ENCODE measurements around the gene UQCRFS1. TPM values are rescaled to one million over a fixed set of nuclear protein-coding genes. Genes with fewer than 3 reads are reported as not detected.

Gene UQCRFS1
- total RNA-seq, 1 experiment from 2014 or later: 60.6 TPM

DNA sequence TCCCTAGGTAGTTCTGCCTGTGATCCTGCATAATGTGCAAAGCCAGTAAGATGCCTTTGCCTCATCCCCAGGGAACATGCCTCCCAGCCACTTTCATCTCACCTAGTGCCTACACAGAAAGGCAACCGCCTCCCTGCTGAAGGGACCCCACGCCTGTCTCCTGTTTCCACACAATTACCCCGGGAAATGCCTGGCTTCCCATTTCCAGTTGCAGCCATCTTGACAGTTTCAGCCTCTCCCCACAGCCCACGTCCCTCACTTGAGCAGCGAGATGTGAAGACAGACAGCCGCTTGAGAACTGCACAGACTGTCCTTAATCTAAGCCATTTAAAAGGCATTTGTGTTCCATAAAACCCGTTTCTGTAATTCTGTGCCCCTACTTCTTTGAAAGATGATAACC, 4.7 kb upstream of the UQCRFS1 start:
- Histone ChIP-seq H3F3A (ENCODE audit: low read length, unreplicated experiment) (no peaks in the 10 kb centered on the region), H3K27ac (ENCODE audit: low read length) (no peak overlapping the region), H3K4me1 (ENCODE audit: insufficient read depth, low read length) (no peaks in the 10 kb centered on the region), H2AFZ (ENCODE audit: low read length) (no peak overlapping the region), H3K79me2 (ENCODE audit: low read length) (peaks cover 4% of the 10 kb centered on the region), H3K9me3 (ENCODE audit: low read length) (no peaks in the 10 kb centered on the region), H3K4me3 (ENCODE audit: low read length) (no peak overlapping the region), H3K4me2 (ENCODE audit: low read length) (no peak overlapping the region), H4K20me1 (ENCODE audit: low read length) (no peaks in the 10 kb centered on the region), H3K9ac (ENCODE audit: low read length) (no peak overlapping the region), H3K9me2 (replicated peaks; ENCODE audit: low read length) (no peaks in the 10 kb centered on the region), H3K36me3 (ENCODE audit: low read depth, low read length) (no peaks in the 10 kb centered on the region), H3K27me3 (ENCODE audit: low read length) (peaks cover 15% of the 10 kb centered on the region)
- no peak for DNase-seq
- ATAC-seq: no peak
- TF ChIP-seq EZH2phosphoT487 (IDR thresholded peaks at IDR 0.05; ENCODE audit: borderline replicate concordance, low read length) (no peak), EZH2 (IDR thresholded peaks at IDR 0.05; ENCODE audit: low read length, unreplicated experiment) (no peak)
- TF ChIP-seq, protein P1, sequence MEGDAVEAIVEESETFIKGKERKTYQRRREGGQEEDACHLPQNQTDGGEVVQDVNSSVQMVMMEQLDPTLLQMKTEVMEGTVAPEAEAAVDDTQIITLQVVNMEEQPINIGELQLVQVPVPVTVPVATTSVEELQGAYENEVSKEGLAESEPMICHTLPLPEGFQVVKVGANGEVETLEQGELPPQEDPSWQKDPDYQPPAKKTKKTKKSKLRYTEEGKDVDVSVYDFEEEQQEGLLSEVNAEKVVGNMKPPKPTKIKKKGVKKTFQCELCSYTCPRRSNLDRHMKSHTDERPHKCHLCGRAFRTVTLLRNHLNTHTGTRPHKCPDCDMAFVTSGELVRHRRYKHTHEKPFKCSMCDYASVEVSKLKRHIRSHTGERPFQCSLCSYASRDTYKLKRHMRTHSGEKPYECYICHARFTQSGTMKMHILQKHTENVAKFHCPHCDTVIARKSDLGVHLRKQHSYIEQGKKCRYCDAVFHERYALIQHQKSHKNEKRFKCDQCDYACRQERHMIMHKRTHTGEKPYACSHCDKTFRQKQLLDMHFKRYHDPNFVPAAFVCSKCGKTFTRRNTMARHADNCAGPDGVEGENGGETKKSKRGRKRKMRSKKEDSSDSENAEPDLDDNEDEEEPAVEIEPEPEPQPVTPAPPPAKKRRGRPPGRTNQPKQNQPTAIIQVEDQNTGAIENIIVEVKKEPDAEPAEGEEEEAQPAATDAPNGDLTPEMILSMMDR (conservative IDR thresholded peaks at IDR 0.05; ENCODE audit: low read depth, low read length): no peak
- no TSS peak for BruUV-seq (replicated peaks)
- intact Hi-C loops (cut with micrococcal nuclease): no loop called here
- POLR2A ChIA-PET (ENCODE audit: unreplicated experiment): no interaction called here
- CTCF ChIA-PET: no interaction called here

DNA sequence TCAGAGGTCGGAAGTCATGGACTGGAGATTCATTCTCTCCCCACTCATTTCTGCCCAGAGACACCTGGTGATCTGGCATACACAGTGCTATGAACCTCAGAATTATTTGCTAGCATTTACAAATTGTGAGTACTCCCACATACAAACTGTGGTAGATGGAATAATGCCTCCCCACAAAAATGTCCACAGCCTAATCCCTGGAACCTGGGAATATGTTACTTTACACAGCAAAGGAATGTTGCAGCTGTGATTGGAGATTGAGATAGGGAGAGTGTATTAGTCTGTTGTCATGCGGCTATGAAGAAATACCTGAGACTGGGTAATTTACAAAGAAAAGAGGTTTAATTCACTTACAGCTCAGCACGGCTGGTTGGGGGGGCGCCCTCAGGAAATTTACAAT, 3.1 kb upstream of the UQCRFS1 start:
- ATAC-seq (no peak), DNase-seq (no peak)
- H3K9ac ChIP-seq (ENCODE audit: low read length): no peak overlapping the region
- H3K4me2 ChIP-seq (ENCODE audit: low read length): no peak overlapping the region
- intact Hi-C loops (cut with micrococcal nuclease): no loop called here
- no peaks in the 10 kb centered on the region for H3F3A ChIP-seq (ENCODE audit: low read length, unreplicated experiment)
- H3K9me3 ChIP-seq (ENCODE audit: low read length): no peaks in the 10 kb centered on the region
- no peak overlapping the region for H2AFZ ChIP-seq (ENCODE audit: low read length)
- TF ChIP-seq, protein P1 (conservative IDR thresholded peaks at IDR 0.05; ENCODE audit: low read depth, low read length): no peak
- no peak for TF ChIP-seq EZH2phosphoT487 (IDR thresholded peaks at IDR 0.05; ENCODE audit: borderline replicate concordance, low read length)
- no peak for TF ChIP-seq EZH2 (IDR thresholded peaks at IDR 0.05; ENCODE audit: low read length, unreplicated experiment)
- ChIA-PET POLR2A (ENCODE audit: unreplicated experiment) (no interaction called here), CTCF (no interaction called here)
- no peak overlapping the region for H3K27ac ChIP-seq (ENCODE audit: low read length)
- H3K79me2 ChIP-seq (ENCODE audit: low read length): peaks cover 20% of the 10 kb centered on the region
- peaks cover 15% of the 10 kb centered on the region for H3K27me3 ChIP-seq (ENCODE audit: low read length)
- H3K36me3 ChIP-seq (ENCODE audit: low read depth, low read length): no peaks in the 10 kb centered on the region
- H4K20me1 ChIP-seq (ENCODE audit: low read length): peaks cover 8% of the 10 kb centered on the region
- no peaks in the 10 kb centered on the region for H3K9me2 ChIP-seq (replicated peaks; ENCODE audit: low read length)
- no peaks in the 10 kb centered on the region for H3K4me1 ChIP-seq (ENCODE audit: insufficient read depth, low read length)
- no TSS peak for BruUV-seq (replicated peaks)
- no peak overlapping the region for H3K4me3 ChIP-seq (ENCODE audit: low read length)

DNA sequence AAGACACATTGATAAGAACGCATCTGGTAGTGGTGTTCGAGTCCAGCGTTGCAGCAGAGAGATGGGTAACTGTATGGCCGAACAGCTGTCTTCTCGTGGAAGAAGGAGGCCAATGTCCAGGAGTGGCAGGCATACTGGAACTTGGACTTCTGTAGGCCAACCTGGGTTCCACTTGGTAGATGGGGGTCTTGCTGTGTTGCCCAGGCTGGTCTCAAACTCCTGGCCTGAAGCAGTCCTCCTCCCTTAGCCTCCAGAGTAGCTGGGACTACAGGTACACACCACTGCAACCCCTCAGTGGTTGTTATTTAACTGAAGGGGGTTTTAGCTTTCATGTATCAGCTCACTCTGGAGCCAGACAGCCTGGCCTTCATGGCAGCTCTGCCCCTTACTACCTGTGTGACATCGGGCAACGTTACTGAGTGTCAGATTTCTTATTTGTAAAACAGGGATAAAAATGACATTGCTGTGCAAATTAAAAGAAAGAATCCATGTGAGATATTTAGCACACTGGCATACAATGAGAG, 2.4 kb upstream of the UQCRFS1 start:
- H2AFZ ChIP-seq (ENCODE audit: low read length): no peak overlapping the region
- no peaks in the 10 kb centered on the region for H3K4me1 ChIP-seq (ENCODE audit: insufficient read depth, low read length)
- H3K4me3 ChIP-seq (ENCODE audit: low read length): no peak overlapping the region
- POLR2A ChIA-PET (ENCODE audit: unreplicated experiment): no interaction called here
- no peak for TF ChIP-seq EZH2phosphoT487 (IDR thresholded peaks at IDR 0.05; ENCODE audit: borderline replicate concordance, low read length)
- no peak for TF ChIP-seq EZH2 (IDR thresholded peaks at IDR 0.05; ENCODE audit: low read length, unreplicated experiment)
- TF ChIP-seq, protein P1 (conservative IDR thresholded peaks at IDR 0.05; ENCODE audit: low read depth, low read length): no peak
- no TSS peak for BruUV-seq (replicated peaks)
- H3K27ac ChIP-seq (ENCODE audit: low read length): no peak overlapping the region
- peaks cover 15% of the 10 kb centered on the region for H3K27me3 ChIP-seq (ENCODE audit: low read length)
- H3K36me3 ChIP-seq (ENCODE audit: low read depth, low read length): no peaks in the 10 kb centered on the region
- H3K4me2 ChIP-seq (ENCODE audit: low read length): no peak overlapping the region
- DNase-seq (no peak), ATAC-seq (no peak)
- peaks cover 8% of the 10 kb centered on the region for H4K20me1 ChIP-seq (ENCODE audit: low read length)
- H3K9ac ChIP-seq (ENCODE audit: low read length): no peak overlapping the region
- intact Hi-C loops (cut with micrococcal nuclease): no loop called here
- H3F3A ChIP-seq (ENCODE audit: low read length, unreplicated experiment): no peaks in the 10 kb centered on the region
- no peaks in the 10 kb centered on the region for H3K9me2 ChIP-seq (replicated peaks; ENCODE audit: low read length)
- CTCF ChIA-PET: no interaction called here
- no peaks in the 10 kb centered on the region for H3K9me3 ChIP-seq (ENCODE audit: low read length)
- peaks cover 25% of the 10 kb centered on the region for H3K79me2 ChIP-seq (ENCODE audit: low read length)
